Ammon's horn (tissue), 1 donor: ENCODE data around the gene PEX11G.

ENCODE experiments used
- DNase-seq: peaks from one replicate; pipeline ENCODE4 v3.0.0-alpha.2; 2016; ENCODE audit warnings: low spot score

PEX11G gene

GRCh38 chr19:7521551-7522071, 32.8 kb upstream of the PEX11G start:
- DNase-seq, result no peak

- DNase-seq, result peak; percentile 62
Observed at GRCh38 chr19:7520131-7521051, 31.6 kb upstream of the PEX11G start.

- DNase-seq, result no peak
Observed at GRCh38 chr19:7519361-7520130, 30.7 kb upstream of the PEX11G start.

GRCh38 chr19:7516878-7517277, 28.0 kb upstream of the PEX11G start:
- DNase-seq, result no peak

GRCh38 chr19:7516333-7516732, 27.5 kb upstream of the PEX11G start:
- no peak for DNase-seq

GRCh38 chr19:7515645-7516151, 26.9 kb upstream of the PEX11G start, which contains the start of gene ZNF358:
ZNF358 (plus strand) TSS chr19:7516103; CDS start chr19:7519243, 3,140 bp downstream.
- peak; percentile 88 for DNase-seq

GRCh38 chr19:7515110-7515644, 26.3 kb upstream of the PEX11G start:
- peak; percentile 48 for DNase-seq

- no peak for DNase-seq
Observed at GRCh38 chr19:7513809-7514642, 25.2 kb upstream of the PEX11G start.

GRCh38 chr19:7512400-7512851, 23.6 kb upstream of the PEX11G start:
- DNase-seq, result no peak

- no peak for DNase-seq
Observed at GRCh38 chr19:7509625-7510024, 20.8 kb upstream of the PEX11G start.

GRCh38 chr19:7507884-7508283, 19.0 kb upstream of the PEX11G start:
- no peak for DNase-seq

- peak; percentile 66 for DNase-seq
Observed at GRCh38 chr19:7506385-7507328, 17.8 kb upstream of the PEX11G start.

GRCh38 chr19:7505682-7506384, 17.0 kb upstream of the PEX11G start:
- DNase-seq, result no peak

GRCh38 chr19:7505288-7505681, 16.4 kb upstream of the PEX11G start:
- no peak for DNase-seq

GRCh38 chr19:7504684-7505083, 15.8 kb upstream of the PEX11G start:
- DNase-seq, result no peak

- no peak for DNase-seq
Observed at GRCh38 chr19:7502552-7502951, 13.7 kb upstream of the PEX11G start.

- DNase-seq, result peak; percentile 92
Observed at GRCh38 chr19:7500811-7501450, 12.1 kb upstream of the PEX11G start.

- no peak for DNase-seq
Observed at GRCh38 chr19:7497292-7497691, 8.5 kb upstream of the PEX11G start.
